NCI-H1694 treated with DMSO at 0.1 percent for 48 hours (cell line): ENCODE measurements around the gene TXLNG.

ENCODE experiments used
- DNase-seq: peaks from one replicate; lab custom pipeline; 2025; lab: John Stamatoyannopoulos, UW

Gene TXLNG

DNA sequence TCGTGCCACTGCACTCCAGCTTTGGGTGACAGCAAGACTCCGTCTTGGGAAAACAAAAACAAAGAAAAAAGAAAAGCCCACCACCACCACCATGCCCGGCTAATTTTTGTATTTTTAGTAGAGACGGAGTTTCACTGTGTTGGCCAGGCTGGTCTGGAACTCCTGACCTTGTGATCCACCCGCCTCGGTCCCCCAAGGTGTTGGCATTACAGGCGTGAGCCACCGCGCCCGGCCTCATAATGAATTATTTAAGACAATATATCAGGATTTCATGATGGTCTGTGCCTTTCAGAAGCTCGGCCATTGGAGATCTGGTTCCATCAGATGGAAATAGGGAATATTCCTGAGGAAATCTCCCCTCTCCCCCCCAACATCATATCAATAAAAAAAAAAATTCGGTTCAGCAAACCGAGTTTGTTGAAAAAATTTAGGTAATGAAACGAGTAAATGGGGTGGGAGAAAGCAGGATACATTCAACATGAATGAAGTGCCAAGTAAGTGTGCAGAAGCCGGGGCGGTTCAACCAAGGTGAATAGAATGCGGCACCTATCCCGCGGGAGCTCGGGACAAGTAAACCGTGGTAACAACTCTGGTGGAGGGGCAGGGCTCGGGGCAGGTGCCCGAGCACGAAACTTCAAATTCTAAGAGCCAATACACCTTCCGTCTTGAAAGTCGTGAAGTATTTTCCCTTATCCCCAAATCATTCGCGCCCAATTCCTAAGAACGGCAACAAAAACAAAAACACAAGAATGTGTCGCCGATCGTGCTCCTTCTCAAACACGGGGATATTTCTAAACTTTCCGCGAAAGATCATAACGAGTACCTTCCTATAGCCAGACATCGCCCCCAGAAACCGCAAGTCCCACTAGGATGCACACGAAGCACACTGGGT lies 773 bp upstream of the TXLNG start:
- DNase-seq = no peak

DNA sequence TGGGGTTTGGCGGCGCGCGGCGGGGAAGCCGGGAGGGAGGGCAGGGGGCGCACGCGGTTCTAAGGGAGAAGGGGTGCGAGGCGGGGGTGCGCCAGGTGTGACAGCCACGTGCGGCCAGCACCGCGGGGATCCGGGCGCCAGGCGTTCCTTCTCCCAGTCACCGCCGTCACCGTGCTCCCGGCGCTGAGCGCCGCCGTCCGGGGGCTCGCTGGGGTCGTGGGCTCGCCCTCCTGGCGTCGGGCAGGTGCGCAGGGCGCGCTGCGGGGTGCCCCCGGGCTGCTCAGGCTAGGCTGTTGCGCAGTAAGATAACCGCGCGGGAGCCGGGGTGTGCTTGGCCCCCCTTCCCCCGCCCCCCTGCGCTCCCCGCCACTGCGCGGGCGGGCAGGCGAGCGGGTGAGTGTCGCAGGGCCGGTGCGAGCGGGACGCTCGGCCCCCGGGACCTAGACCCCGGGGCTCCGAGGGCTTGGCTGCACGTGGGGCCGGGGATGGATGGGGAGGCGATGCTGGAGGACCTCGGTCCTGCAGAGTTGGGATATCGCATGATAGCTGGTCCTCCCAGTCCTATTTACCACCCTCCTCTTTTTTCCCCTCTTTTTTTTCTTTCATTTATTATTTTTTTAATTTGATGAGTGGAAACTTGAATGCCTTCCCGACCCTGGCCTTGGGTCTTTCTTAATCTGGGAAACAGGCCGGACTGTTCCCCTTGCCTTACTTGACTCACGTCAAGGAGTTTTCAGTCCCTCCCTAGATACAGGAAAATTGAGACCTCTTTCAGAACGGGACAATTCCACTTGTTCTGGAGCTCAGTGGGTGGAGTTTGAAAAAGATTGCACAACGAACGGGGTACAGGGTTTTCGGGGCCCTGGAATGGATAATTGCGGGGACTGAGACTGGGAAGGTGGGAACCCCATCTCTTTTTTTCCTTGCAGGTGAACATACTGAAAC lies 797 bp downstream of the TXLNG start:
- DNase-seq = no peak

DNA sequence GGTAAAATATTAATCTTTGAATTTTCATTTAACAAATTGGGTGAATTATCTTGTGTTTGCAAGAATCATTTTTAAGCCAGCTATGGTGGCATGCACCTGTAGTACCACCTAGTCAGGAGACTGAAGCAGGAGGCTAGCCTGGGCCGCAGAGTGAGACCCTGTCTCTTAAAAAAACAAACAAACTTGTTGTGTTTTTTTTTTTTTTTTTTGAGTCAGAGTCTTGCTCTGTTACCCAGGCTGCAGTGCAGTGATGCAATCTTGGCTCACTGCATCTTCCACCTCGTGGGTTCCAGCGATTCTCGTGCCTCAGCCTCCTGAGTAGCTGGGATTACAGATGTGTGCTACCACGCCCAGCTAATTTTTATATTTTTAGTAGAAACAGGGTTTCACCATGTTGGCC lies 2.2 kb downstream of the TXLNG start:
- DNase-seq = no peak

DNA sequence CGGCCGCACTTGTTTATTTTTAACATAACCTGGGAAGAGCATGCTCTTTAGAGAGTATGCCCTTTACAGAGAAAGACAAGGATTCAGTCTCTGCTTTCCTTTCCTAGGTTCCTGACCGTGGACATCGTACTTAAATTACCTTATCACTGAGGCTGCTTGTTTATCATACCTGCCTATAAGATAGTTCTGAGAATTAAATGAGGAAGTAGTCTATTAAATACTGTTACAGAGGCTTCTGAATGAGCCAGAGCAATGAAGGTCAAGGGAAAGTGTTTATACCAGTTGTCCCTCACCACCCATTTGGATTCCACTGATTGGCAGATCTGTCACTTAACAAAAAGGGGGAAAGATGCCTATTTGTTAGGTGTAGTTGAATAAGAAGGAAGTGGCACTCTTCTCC lies 10.0 kb downstream of the TXLNG start:
- DNase-seq = no peak

DNA sequence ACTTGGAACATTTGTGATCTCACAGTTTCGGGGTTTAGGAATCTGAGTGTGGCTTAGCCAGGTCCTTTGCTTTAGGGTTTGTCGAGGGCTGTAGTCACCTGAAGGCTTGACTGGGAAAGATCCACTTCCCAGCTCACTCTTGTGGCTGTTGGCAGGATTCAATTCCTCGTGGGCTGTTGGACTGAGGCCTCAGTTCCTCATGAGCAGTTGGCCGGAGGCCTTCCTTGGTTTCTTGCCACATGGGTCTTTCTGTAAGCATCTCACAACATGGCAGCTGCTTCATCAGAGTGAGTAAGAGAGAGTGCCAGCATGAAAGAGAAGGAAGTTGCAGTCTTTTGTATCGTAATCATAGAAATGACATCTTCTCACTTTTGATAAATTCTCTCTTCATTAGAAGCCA lies 11.1 kb downstream of the TXLNG start:
- no peak for DNase-seq

DNA sequence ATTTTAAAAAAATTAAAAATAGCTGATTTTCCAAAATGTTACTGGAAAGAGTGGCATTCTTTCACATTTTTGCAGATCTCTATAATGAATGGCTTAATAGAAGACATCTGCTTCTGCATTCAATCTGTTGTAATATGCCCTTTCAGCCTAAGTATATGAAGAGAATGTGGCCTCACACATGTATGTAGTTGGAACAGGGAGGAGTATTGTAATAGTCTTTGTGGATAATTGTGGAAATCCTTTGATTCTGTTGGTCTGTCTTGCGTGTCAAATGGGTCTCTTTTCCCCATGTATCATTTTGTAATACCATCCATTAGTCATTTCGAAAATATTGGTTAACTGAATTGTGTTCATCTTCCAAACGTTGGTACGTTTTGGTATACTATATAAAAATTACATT lies 11.6 kb downstream of the TXLNG start:
- DNase-seq = no peak

DNA sequence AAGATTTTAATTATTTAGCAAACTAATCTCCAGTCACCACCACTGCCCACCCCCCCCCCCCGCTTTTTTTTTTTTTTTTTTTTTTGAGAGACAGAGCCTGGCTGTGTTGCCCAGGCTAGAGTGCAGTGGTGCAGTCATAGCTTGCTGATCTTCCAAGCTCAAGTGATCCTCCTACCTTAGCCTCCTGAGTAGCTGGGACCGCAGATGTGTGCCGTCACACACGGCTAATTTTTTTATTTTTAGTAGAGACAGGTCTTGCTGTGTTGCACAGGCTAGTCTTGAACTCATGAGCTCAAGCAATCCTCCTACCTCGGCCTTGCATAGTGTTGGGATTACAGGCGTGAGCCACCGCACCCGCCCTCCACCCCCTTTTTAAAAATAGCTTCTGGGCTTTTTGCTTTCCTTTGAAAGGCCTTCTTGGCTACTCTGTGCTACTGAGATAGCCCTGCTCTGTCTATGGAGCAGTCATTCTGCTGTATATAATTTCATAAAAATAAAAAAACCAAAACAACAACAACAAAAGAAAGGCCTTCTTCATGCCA lies 18.7 kb downstream of the TXLNG start:
- no peak for DNase-seq

DNA sequence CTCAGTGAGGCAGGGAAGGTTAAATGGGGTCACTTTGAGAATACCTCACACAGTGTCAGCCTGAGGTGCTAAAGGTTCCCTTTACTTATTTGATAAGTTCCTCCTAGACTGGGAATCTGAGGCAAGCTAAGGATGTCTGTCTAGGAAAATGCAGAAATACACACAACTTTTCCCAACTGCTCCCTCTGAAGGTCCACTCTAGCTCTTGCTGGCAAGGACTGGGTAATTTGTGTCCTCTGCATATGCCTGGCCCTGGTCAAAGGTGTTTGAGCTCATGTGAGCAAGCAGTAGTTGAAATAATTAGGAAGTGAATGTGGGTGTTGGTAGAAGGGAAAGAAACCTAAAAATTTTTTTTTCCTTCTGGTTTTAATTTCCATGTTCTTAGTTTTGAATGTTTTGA lies 21.3 kb downstream of the TXLNG start:
- no peak for DNase-seq

DNA sequence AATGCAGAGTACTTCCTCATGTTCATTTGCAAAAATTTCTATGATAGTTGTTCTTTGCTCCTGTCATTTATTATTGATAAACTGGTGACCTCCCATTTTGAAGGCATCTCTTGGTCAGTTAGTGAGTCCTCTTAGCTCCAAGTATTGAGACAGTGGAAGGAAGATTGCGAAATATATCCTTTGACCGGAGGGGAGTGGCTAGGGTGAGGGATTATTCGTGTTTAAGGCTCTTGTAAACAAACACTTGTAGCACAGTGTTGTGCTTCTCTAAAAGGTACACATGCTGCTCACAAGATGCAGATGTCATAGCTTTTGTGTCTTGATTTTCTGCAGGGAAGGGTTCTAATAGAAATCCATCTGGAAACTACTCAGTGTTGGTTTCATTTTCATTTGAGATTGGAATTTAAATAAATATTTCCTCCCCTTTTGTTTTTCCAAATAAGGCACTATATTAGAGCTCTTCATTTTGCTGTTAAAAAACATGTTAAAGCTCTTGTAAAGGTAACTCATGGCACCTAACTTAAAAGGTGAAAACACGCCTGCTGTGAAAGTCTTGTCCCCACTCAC lies 21.8 kb downstream of the TXLNG start:
- DNase-seq = no peak

DNA sequence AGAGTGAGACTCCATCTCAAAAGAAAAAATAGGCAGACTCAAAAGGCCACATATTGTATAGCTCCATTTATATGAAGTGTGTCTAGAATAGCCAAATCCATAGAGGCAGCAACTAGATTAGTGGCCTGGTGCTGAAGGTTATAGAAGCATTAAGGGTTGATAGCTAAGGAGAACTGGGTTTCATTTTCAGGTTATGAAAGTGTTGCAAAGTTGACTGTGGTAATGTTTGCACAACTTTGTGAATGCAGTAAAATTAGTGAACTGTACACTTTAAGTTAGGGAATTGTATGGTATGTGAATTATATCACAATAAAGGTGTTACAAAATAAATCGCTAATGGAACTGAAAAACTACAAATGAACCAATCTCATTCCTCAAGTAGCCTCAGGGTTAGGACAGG lies 28.3 kb downstream of the TXLNG start:
- no peak for DNase-seq

DNA sequence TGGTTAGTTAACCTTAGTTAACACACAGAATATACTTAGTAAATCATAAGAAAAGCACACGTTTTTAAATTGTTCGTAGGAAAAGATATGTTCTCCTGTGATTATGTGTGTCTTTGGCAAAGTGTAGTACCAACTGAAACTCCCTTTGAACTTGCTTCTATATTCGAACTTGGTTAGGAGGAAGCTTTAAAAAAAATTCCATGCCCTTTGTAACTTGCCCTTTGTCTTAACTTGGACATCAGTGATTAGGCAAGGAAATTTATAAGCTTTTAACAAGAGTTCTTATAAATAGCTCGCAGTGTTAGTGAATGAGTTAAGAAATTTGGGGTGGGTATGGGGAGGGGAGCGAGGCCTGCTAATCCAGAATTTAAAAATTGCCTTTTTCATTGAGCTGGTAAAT lies 33.4 kb downstream of the TXLNG start:
- no peak for DNase-seq

DNA sequence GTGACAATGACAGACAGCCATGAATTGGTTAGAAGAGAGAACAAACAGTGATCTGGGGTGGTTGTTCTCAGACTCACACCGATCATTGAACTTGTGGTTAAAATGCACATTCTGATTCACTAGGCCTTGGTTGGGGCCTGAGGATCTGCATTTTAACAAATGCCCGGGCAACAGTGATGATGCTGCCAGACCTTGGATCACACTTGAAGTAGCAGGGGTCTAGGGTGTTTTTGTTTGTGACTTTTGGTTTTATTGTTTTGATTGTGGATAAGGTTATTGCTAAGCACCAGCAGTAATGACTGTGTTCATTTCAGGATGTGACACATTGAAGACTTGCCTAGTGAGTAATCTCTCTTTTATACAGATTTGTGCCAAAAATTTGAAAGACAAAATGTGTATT lies 36.5 kb downstream of the TXLNG start:
- no peak for DNase-seq

DNA sequence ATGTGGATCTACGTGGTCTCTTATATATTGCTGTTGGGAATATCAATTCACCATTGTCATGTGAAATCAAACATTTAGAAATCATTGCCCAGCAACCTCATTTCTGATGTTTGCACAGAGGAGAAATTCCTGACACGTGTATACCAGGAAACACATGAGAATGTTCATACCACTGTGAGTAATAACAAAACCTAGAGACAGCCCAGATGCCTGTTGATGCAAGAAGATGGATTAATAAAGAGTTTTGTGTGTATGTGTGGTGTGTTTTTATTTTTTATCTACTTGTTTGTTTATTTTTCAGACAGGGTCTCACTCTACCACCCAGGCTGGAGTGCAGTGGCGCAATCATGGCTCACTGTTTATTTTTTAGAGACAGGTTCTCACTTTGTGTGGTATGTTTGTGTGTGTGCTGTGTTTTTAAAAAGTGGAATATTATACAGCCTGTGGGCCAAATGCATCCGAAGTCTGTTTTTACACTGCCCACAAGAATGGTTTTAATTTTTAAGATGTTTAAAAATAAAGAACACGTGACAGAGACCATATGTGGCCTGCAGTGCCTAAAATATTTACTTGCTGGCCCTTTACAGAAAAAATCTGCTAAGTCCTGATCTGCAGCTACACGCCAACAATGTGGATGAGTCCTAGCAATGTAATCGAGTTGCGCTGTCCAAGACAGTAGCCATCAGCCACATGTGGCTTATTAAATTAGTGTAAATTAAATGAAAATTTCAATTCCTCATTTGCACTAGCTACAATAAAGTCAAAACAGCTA lies 39.2 kb downstream of the TXLNG start:
- no peak for DNase-seq

DNA sequence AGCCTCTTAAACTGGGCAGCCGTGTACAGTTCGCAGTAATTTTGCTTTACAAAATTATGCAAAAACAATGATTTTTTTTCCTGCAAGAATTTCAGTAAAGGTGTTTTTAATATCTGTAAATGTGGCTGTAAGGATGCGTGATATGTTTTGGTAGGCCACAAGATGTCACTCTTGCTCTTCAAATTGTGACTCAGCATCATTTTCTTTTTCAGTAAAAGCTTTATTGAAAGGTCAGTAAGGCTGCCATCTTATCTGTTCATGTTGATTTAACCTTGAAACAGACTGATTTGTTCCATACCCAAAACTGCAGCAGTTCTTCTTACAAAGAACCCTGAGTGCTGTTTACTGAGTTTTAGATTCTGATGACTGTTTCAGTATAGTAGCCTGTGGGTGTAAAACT lies 39.9 kb downstream of the TXLNG start:
- DNase-seq = peak; percentile 11

DNA sequence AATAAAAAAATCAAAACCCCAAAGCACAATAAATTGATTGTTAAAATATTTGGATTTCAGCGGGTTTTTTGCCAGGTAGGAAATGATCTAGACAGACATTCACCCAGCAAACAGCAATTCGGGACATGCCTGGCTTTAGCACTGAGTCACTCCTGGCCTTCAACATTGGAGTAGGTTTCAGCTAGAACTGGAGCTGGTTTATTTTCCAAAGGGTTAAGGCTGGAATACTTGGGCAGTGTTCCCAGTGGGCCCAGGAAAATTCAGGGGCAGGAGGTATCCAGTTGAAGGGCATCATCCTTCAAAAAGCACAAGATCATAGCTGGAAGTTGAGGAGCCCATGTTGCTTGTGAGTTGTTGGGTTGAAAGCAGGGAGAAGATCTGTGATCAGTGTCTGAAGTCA lies 41.0 kb downstream of the TXLNG start:
- DNase-seq = no peak

DNA sequence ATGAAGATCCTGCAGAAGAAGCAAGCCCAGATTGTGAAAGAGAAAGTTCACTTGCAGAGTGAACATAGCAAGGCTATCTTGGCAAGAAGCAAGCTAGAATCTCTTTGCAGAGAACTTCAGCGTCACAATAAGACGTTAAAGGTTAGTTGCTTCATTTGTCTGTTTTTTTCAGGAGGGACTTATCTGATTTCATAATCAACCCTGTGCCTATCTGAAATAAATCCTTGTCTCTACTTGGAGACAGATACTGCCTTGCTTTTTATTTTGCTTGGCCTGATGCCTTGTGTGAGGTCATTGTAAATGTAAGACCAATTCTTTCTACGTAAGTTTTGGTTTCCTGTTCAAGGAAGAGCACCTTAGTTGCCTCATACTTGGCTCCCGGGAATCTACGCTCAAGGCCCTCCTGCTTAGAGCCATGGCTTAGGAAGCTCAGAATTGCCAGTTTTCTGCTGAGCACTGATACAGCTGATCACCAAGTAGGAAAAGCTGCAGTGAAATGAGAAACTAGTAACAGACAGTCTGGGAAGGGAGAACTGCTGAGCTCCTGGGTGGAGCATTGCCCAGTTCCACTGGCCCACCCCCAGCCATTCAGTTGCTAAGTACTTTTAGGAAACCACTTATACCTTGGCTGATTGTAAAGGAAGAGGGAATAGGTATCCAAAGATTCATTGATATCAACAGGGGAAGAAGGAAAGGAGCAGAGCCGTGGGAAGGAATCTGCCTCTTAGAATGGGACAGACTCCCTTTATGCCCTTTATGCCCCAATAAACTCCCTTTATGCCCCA lies 42.0 kb downstream of the TXLNG start:
- DNase-seq = no peak

DNA sequence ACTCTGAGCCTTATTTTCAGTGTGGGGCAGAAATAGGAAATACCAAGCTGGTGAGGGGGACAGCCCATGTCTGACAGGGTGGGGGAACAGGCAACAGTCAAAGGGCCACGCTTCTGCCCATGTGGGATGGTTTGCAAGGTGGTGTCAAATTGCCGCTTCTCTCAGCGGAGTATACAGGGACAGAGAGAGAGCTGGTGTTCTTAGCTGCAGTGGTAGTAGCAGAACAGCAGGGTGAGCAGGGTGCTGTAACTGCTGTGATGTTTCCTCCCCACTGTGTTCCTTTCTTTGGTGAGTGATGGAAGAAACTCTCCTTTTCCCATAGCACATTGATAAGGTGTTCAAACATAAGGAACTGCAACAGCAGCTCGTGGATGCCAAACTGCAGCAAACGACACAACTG lies 46.0 kb downstream of the TXLNG start:
- DNase-seq = no peak

DNA sequence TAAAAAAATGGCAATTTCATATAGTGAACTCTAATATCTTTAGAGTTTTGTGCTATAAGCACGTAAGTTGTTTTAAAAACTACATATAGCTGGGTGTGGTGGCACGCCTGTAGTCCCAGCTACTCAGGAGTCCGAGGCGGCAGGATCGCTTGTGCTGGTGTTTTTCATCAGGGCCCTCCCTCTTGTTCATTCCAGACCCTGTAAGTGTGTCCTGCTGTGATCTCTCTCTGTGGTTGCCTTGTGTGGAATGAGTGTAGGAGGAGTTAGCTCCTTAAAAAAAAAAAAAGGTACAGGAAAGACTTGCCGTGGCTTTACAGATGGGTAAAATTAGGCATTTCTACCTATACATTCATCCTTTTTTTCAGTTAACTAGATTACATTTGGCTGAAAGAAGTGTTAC lies 48.5 kb downstream of the TXLNG start:
- no peak for DNase-seq

DNA sequence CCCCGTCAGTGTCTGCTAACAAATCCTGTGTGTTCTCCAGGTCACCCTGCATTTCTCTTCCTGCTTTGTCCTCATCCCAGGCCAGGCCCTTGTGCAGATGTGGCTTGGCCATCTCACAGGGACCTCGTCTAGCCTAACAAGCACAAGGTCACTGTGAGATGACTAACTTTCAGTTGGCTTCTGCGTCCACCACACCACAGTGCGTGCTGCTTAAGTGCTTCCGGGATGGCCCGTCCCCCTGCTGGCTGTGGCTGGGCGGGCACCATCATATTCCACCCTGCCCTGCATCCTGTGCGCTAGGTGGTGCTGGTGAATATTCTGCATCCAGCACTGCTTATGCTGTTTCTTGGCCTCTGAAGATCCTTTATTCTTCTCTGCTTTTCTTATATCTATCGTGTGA lies 50.1 kb downstream of the TXLNG start:
- DNase-seq = no peak

DNA sequence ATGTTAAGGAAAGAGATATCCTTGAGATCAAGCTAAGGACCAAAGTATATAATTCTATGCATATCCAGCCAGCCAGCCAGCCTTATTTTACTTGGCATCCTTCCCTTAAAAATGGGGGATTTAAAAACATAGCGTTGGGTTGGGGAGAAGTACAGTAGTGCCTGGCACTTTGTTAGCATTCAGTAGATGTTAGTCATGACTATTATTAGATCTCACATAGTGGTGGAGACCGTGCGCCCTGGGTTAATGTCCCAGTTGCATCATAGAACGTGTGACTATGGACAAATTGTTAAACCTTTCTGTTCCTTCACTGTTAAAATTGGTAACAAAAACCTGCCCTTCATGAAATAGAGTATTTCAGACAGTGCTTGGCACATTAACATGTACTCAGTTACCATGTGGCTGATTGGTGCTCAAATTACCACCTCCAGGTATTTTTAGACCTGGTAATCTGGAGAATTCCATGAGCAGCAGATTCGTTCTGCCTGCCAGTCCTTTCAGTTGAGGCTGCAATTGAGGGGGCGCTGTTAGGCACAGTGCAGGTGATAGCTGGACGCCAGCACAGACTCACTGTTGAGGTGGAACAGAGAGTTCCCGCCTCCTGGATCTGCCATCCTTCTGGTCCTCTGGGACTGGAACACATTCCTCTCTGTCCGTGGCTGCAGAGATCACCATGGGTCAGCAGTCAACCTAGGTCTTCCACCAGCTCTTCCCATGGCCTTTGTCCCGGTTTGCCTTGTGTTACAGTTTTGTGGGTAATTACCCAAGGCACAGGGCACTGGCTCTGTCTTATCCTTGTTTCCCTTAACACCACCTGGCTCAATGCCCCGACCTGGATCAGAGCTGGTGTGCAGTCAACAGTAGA lies 52.2 kb downstream of the TXLNG start:
- DNase-seq = no peak
